ENCODE measurements around the gene SPACA6. TPM values are rescaled to one million over a fixed set of nuclear protein-coding genes. Genes with fewer than 3 reads are reported as not detected.

The SPACA6 gene
- total RNA-seq, 4 donors from 2014 or later, result 9.7 to 112 (median 22.5) TPM

DNA sequence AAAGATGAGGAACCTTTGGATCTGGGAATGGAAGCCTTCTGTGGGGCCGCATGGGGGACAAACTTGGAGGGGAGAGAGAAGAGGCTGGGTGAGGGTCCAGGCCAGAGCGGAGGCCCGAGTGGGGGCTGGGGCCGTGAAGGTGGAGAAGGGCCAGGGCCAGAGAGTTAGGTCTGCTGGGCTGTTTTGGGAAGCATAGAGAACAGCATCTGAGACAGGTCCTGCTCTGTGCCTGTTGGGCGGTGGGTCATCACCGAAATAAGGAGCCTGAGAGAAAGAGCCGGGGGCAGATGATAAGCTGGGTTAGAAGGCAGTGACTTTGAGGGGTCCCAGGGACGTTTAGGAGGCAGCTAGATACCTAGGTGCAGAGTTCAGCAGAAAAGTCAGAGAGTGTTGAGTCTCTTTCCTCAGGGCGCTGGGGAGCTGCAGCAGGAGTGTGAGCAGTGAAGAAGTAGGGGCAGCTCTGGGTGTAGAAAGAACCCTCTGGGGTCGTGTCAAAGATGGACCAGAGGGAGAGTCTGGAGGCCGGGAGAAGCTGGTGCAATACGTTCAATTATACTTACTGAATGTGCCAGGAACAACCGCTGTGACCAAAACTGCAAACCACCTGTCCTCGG is 2.7 kb downstream of the SPACA6 start:
- Histone ChIP-seq H3K4me1 (peaks cover 0 to 24% of the 10 kb centered on the region in 2 donors), H3K27ac (no peak overlapping the region), H3K9me3 (no peaks in the 10 kb centered on the region), H3K27me3 (no peaks in the 10 kb centered on the region), H3K4me3 (no peak overlapping the region), H3K36me3 (no peaks in the 10 kb centered on the region)
- intact Hi-C loops (cut with DNase I; ENCODE audit: low total_unique reads), result no loop called here
- DNase-seq, result no peak
- no peak for TF ChIP-seq POLR2A (IDR thresholded peaks at IDR 0.05)

DNA sequence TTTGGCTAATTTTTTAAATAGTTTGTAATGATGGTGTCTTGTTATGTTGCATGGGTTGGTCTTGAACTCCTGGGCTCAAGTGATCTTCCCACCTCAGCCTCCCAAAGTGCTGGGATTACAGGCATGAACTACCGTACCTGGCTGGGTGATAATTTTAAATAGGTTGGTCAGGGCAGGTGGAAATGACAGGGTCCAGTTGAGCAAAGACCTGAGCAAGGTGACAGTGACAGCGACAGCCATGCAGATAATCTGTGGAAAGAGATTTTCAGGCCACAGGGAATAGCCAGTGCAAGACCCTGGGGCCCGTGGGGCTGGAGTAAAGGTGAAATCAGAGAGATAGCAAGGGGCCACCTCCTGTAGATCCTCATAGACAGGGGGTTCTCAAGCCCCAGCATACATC is 3.5 kb downstream of the SPACA6 start:
- Histone ChIP-seq H3K4me3 (no peak overlapping the region), H3K27me3 (no peaks in the 10 kb centered on the region), H3K36me3 (no peaks in the 10 kb centered on the region), H3K9me3 (no peaks in the 10 kb centered on the region), H3K4me1 (peaks cover 0 to 22% of the 10 kb centered on the region in 2 donors), H3K27ac (no peak overlapping the region)
- intact Hi-C loops (cut with DNase I; ENCODE audit: low total_unique reads), result no loop called here
- no peak for DNase-seq
- TF ChIP-seq, protein P1, sequence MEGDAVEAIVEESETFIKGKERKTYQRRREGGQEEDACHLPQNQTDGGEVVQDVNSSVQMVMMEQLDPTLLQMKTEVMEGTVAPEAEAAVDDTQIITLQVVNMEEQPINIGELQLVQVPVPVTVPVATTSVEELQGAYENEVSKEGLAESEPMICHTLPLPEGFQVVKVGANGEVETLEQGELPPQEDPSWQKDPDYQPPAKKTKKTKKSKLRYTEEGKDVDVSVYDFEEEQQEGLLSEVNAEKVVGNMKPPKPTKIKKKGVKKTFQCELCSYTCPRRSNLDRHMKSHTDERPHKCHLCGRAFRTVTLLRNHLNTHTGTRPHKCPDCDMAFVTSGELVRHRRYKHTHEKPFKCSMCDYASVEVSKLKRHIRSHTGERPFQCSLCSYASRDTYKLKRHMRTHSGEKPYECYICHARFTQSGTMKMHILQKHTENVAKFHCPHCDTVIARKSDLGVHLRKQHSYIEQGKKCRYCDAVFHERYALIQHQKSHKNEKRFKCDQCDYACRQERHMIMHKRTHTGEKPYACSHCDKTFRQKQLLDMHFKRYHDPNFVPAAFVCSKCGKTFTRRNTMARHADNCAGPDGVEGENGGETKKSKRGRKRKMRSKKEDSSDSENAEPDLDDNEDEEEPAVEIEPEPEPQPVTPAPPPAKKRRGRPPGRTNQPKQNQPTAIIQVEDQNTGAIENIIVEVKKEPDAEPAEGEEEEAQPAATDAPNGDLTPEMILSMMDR (IDR thresholded peaks at IDR 0.05), result no peak
- no peak for TF ChIP-seq POLR2A (IDR thresholded peaks at IDR 0.05)

DNA sequence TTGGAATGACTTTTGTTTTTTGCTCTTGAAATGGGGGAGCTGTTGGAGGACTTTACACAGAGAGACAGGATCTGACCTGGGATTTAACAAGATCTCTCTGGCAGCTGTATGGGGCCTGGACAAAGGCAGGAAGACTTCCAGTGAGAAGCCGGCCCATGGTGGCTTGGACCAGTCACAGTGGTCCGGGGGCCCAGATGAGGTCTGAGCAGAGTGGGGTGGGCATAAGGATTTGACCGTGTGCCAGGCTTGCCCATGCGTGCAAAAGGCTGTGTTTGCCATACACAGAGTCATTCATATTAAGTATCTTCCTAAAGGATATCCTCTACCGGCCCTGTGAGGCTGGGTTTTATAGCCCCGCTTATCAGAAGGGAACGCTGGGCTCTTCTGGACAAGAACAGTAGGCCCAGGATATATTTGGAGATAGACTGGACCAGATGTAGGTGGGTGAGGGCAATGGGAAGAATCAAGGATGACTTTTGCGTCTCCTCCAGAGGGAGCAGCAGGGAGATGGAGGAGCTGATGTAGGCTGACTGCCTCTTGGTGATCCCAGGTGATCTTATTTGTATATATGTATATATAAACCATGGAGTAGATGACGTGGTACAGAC is 4.1 kb downstream of the SPACA6 start:
- DNase-seq, result no peak
- Histone ChIP-seq H3K4me3 (no peak overlapping the region), H3K27me3 (no peaks in the 10 kb centered on the region), H3K27ac (no peak overlapping the region), H3K36me3 (no peaks in the 10 kb centered on the region), H3K9me3 (no peaks in the 10 kb centered on the region), H3K4me1 (peaks cover 0 to 16% of the 10 kb centered on the region in 2 donors)
- intact Hi-C loops (cut with DNase I; ENCODE audit: low total_unique reads), result no loop called here
- TF ChIP-seq, protein P1 (IDR thresholded peaks at IDR 0.05), result no peak
- TF ChIP-seq POLR2A (IDR thresholded peaks at IDR 0.05), result no peak

DNA sequence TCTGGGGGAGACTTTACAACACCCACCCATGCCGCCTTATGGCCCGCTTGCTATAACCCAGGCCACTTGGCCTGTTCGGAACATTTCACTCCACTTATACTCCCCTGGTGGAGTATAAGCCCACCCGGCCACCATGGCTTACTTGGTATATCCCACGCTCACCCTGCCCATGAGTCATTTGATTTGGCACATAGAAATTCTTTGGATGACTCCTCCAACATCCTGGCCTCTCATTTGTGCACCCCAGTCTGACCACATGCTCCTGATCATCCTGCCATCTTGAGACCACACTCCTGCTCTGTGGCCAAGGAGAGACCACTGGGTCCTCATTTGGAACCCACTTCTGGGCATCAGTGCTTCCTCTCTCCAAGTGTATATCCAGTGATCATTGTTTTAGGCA is 5.2 kb downstream of the SPACA6 start:
- Histone ChIP-seq H3K4me3 (no peak overlapping the region), H3K36me3 (no peaks in the 10 kb centered on the region), H3K9me3 (no peaks in the 10 kb centered on the region), H3K27ac (no peak overlapping the region), H3K27me3 (no peaks in the 10 kb centered on the region), H3K4me1 (peaks cover 0 to 6% of the 10 kb centered on the region in 2 donors)
- intact Hi-C loops (cut with DNase I; ENCODE audit: low total_unique reads), result no loop called here
- TF ChIP-seq POLR2A (IDR thresholded peaks at IDR 0.05), result no peak
- TF ChIP-seq, protein P1 (IDR thresholded peaks at IDR 0.05), result no peak
- no peak for DNase-seq

DNA sequence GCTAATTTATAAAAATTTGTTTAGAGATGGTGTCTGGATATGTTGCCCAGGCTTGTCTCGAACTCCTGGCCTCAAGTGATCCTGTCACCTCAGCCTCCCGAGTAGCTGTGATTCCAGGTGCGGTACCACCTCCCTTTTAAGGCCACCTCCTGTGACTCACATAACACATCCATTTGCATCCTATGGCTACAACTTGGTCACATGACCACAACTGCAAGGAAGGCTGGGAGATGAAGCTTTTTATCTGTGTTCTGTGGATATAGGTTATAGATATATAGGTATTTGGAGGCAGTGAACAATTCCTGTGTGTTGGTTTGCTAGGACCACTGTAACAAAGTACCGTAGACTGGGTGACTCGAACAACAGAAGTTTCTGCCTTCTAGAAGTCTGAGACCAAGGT is 6.0 kb downstream of the SPACA6 start:
- TF ChIP-seq POLR2A (IDR thresholded peaks at IDR 0.05), result no peak
- TF ChIP-seq, protein P1 (IDR thresholded peaks at IDR 0.05), result no peak
- Histone ChIP-seq H3K27ac (no peak overlapping the region), H3K36me3 (no peaks in the 10 kb centered on the region), H3K27me3 (no peaks in the 10 kb centered on the region), H3K9me3 (no peaks in the 10 kb centered on the region), H3K4me3 (no peak overlapping the region), H3K4me1 (peaks cover 0 to 2% of the 10 kb centered on the region in 2 donors)
- no peak for DNase-seq
- intact Hi-C loops (cut with DNase I; ENCODE audit: low total_unique reads), result no loop called here

Measured in uterus (tissue), 4 donors.